SKM-1 treated with dmso at 0.1 percent for 144 hours (cell line): ENCODE results near the gene MYH10.
"Not testable (repeated sequence)": the region's sequence is repeated elsewhere in the genome, so short reads cannot be mapped to it uniquely, and the experiment has no call there.

Experiments used
- DNase-seq: peaks from one replicate; lab custom pipeline; 2025; ENCODE audit not compliant: unreplicated experiment; lab: John Stamatoyannopoulos, UW

The MYH10 gene

GRCh38 chr17:8630227-8630801, at the start of gene MYH10:
TSS of gene MYH10 (minus strand) at chr17:8630725. CDS start at chr17:8623246, 7,479 bp downstream.
- DNase-seq: no peak

- no peak for DNase-seq
These were observed 48.6 kb upstream of the MYH10 start for GRCh38 chr17:8679126-8679525.

- no peak for DNase-seq
These were observed 44.8 kb upstream of the MYH10 start for GRCh38 chr17:8675306-8675705.

- no peak for DNase-seq
These were observed 44.1 kb upstream of the MYH10 start for GRCh38 chr17:8674344-8675305.

- no peak for DNase-seq
These were observed 43.1 kb upstream of the MYH10 start for GRCh38 chr17:8673612-8674011.

- DNase-seq: no peak
These were observed 41.8 kb upstream of the MYH10 start for GRCh38 chr17:8672326-8672725.

- no peak for DNase-seq
These were observed 39.9 kb upstream of the MYH10 start for GRCh38 chr17:8670421-8670820.

GRCh38 chr17:8668176-8668740, 37.7 kb upstream of the MYH10 start:
- no peak for DNase-seq

GRCh38 chr17:8667421-8667820, 36.9 kb upstream of the MYH10 start:
- no peak for DNase-seq

- DNase-seq: no peak
These were observed 35.2 kb upstream of the MYH10 start for GRCh38 chr17:8665684-8666083.

GRCh38 chr17:8664456-8665126, 34.1 kb upstream of the MYH10 start:
- no peak for DNase-seq

GRCh38 chr17:8662973-8663372, 32.4 kb upstream of the MYH10 start:
- DNase-seq: no peak

- no peak for DNase-seq
These were observed 31.7 kb upstream of the MYH10 start for GRCh38 chr17:8662076-8662831.

- DNase-seq: not testable (repeated sequence)
These were observed 30.2 kb upstream of the MYH10 start for GRCh38 chr17:8660709-8661108.

- DNase-seq: no peak
These were observed 29.4 kb upstream of the MYH10 start for GRCh38 chr17:8659758-8660410.

- no peak for DNase-seq
These were observed 28.3 kb upstream of the MYH10 start for GRCh38 chr17:8658810-8659209.

- no peak for DNase-seq
These were observed 26.2 kb upstream of the MYH10 start for GRCh38 chr17:8656693-8657092.

- no peak for DNase-seq
These were observed 24.3 kb upstream of the MYH10 start for GRCh38 chr17:8654822-8655221.

GRCh38 chr17:8651013-8651412, 20.5 kb upstream of the MYH10 start:
- DNase-seq: no peak

- DNase-seq: no peak
These were observed 19.6 kb upstream of the MYH10 start for GRCh38 chr17:8650119-8650499.
